ELF-1 (cell line): ENCODE data around the gene FADS3.

Experiments
- DNase-seq: peaks from one replicate; pipeline ENCODE4 v3.0.0-alpha.2; 2016; ENCODE audit warnings: low read depth, low spot score

FADS3 gene

DNA sequence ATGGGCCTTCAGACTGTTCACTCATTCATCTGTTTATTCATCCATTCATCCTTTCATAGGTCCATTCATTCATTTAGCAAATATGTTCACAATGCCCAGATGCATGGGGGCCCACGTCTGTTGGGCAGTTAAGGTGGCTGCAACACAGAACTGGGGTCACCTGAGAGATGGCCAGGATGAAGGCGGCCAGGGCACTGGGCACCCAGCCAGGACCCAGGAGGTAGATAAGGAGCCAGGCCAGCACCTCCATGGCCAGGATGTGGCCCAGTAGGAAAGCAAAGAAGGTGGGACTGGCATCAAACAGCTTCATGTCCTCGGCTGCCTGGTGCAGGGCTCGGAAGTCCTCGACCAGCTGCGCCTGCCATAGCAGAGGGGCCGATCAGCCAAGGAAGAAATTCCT is 12.2 kb downstream of the FADS3 start:
- no peak for DNase-seq

DNA sequence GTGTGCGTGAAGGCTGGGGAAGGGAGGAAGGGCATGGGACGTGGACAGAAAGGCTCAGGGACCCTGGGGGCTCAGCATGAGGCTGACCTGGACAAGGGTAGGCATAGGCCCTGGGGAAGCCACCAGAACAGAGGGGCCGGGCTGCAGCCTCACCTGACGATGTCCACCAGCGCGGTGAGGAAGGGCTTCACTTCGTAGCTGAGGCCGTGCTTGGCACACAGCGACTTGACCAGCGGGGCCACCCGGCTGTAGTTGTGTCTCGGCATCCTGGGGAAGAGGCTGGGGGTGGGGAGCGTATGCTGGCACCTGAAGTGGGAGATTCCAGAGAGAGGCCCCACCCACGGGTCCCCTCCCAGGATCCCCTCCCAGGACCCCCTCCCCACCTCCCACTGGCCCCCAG is 15.6 kb downstream of the FADS3 start:
- DNase-seq = no peak

DNA sequence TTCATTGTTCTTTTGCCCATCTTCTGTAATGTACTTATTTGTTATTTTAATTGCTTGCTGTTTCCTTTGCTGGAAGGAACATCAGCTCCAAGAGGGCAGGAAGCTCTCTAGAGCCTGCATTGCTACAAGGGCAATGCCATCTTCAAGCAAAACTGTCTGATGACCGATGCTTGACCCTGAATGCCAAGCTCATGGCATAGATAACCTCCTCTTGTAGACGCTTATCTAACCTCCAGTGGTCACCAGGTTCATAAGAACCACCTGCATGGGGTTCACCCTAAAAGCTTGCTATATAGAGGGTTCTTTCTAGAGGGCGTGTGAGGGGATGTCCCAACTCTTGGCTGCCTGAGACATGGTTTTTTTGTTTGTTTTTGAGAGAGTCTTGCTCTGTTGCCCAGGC is 16.5 kb downstream of the FADS3 start:
- no peak for DNase-seq

DNA sequence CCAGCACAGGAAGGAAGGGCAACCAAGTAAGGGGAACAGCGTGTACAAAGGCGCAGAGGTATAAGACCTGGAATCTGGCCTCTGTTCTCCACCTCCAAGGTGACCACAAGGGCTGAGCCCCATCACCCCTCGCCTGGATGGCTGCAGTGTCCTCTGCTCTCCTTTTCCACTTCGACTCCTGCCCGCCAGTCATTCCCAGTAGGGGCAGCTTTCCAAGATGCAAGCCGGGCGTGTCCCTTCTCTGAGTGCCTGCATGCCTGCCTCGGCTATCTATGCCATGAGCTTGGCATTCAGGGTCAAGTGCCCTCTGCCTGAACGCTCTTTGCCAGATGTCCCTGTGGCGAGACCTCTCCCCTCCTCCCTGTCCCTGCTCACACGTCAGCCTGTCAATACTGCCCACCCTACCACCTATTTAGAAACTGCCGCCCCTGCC is 17.0 kb downstream of the FADS3 start:
- DNase-seq = no peak

DNA sequence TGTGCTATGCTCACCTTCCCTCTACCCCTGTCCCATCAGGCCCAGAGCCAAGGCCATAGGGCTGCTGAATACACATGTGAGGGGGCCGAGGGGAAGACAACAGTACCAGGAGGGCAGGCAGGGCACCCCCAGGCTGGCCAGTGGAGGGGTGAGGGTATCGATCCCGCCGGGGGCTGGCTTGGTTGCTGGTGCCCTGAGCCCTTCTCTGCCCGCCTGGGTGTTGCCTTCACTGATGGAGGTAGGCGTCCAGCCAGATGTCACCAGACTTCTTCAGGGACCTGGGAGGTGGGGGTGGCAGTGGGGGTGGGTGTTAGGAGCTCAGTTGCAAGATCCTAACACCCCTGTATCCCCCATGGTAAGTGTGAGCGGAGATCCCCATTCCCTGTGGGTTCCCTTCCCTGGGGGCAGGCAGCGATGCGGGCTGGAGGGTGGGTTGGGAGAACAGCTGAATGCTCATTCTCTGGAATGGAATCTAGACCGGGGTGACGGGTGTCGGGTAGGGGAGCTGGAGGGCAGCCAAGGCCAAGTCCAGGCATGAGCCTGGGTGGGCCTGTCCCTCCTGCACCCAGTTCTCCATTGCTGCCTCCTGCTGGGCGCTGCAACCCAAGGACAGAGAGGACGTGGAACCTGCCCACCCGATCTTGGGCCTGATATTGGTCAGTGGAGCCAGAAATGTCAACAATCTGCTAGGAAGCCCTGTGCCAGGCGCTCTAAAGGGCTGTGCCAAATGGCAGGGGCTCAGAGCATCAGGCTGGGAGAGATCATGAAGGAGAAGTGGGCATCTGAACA is 17.6 kb downstream of the FADS3 start:
- no peak for DNase-seq

DNA sequence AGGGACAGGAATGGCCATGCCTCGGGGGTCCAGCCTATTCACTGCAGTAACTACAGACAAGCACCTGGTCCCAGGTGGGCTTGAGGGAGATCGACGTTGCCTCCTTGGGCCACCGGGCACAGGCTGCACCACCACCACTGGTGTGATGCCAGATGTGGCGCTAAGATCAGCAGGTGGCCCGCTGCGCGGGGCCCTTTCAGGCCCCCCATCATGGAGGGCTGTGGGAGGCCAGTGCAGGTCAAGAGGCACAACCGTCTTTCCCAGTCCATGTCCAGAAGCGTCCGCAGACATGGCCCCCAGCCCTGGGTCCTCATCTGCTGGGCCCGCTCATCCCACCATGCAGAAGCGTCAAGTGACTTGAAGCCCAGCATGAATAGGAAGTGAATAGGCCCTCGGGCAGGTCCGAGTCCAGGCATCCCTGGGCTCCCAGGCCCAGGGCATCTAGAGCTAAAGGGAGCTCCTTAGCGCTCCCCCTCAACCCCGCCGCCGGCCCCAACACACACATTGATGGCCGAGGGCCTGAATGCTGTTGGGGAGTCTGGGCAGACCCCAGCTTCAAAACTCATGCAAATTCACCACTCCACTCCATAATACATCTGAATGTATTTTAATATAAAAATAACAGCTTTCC is 18.3 kb downstream of the FADS3 start:
- DNase-seq = no peak

DNA sequence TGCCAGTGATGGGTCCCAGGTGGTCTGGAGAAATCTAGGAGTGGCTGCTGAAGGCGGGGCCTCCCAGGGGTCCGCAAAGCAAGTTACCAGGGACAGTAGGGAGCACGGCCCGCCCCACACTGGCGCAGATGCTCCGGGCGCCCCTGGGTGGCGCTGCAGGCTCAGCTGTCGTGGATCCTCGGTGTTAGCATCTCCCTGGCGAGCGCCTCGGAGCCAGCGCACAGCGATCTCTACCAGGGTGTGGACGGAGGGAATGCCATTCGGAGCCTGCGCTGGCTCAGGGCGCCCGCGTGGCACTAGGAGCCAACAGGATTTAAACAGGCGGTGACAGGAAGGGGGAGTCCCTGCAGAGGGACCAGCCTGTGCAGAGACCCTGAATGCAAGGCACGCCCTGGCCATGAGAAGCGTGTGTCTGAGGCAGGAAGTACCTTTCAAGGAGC is 20.2 kb downstream of the FADS3 start:
- DNase-seq = peak; percentile 95

DNA sequence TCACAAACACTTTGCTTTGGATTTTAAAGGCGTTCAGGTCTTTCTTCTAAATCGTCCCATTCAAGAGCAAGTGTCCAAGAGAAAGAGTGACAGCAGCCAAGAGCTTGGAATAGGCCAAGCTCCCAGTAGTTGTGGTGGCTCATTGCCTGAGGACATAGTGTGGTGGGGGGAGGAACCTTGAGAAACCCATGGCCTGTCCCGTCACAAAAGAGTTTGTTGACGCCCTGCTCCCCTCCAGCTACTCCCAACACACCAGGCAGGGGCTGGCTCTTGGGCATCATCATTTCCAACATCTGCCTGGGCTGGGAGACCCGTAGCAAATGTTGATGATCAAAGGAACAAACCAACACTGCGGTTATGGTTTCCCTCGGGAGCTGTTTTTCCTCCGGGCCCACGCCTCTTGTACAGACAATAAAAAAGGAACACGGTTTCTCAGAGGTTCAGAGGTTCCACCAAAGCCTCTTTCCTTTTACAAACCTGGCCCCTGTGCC is 20.8 kb downstream of the FADS3 start:
- peak; percentile 61 for DNase-seq

DNA sequence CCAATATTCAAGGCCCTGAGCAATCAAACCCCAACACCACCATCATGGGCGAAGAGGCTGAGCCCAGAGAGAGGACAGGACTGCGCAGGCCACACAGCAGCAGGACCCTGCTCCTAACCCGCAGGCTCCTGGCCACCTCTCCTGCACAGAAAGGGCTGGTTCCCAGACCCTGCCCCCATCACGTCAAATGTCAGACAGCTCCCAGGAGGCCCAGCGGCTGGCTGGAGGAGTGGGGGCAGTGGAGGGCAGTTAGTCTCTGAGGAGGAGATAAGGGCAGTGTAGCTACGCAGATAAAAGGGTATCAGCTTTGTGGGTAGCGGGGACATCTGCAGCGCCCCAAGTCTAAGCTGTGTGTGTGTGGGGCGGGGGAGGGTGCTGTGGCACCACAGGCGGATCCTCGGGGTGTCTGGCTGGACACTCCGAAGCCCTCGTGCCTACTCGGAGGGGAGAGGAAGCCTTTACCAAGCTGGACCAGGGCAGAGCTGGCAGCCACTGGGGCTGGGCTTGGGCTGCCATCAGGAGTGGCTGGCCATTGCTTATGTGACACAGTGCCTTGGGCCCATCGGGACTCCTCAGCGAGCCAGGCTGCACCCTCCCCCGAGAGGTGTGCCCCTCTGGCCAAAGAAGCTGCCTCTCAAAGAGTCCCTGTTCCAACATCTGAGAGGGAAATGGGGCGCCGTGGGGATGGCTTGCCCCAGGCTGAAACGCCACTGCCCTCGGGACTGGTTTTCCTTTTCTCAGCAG is 21.5 kb downstream of the FADS3 start:
- peak; percentile 61 for DNase-seq

DNA sequence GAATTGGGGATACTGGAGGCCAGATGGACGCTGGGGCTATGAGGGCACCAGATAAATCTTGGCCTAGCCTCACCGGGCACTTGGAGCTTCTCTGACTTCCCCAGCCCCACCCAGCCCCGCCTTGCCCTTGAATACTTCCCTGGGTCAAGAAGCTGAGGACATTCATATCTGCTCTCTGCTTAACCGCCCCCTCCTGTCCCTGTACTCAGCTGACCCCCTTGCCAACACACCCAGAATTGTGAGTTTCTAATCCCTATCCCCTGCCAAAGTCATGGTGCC is 22.0 kb downstream of the FADS3 start:
- DNase-seq = no peak

DNA sequence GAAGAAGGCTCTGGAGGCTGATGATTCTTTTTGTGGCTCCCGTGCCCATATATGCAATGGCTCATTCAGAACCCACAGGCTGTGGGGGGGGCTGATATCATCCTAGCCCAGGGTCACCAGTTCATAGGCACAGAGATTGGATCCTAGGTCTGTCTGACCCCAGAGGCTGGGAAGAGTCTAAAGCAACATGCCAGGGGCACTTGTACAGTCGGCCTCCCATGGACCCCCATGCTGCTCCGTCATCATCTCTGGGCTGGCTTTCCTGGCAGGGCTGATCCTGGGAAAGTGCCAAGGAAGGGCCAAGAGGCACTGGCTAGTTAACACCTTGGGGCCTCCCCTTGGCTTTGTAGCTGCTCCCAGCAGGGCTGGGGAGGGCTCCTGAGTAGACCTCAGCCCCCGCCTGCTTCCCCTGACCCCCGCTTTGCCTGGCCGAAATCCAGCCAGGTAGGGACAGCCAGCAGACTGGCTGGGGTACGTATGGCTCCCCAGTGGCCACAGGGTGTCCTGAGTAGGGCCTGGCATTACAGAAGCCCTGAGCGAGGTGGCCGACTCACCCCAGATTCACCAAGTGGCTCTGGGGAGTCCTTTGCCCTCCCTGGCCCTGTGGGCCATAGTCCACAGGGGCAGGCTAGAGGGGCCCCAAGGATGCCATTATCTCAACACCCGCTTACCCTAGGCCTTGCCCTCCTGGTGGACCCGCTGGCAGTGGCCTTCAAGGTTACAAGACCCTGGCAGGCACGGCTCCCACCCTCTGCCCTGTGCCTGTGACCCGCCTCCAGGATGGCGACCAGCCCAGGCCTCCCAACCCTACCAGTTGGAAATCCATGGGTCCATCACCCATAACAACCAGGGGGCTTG is 22.5 kb downstream of the FADS3 start:
- no peak for DNase-seq

DNA sequence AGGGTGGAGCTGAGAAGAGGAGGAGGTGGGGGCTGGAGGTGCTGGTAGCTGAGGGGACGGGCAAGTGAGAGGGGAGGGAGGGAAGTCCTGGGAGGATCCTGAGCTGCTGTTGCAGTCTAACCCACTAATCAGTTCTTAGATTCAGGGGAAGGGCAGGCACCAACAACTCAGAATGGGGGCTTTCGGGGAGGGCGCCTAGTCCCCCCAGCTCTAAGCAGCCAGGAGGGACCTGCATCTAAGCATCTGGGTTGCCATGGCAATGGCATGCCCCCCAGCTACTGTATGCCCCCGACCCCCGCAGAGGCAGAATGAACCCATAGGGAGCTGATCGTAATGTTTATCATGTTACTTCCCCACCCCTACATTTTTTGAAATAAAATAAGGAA is 24.4 kb downstream of the FADS3 start:
- DNase-seq = no peak

DNA sequence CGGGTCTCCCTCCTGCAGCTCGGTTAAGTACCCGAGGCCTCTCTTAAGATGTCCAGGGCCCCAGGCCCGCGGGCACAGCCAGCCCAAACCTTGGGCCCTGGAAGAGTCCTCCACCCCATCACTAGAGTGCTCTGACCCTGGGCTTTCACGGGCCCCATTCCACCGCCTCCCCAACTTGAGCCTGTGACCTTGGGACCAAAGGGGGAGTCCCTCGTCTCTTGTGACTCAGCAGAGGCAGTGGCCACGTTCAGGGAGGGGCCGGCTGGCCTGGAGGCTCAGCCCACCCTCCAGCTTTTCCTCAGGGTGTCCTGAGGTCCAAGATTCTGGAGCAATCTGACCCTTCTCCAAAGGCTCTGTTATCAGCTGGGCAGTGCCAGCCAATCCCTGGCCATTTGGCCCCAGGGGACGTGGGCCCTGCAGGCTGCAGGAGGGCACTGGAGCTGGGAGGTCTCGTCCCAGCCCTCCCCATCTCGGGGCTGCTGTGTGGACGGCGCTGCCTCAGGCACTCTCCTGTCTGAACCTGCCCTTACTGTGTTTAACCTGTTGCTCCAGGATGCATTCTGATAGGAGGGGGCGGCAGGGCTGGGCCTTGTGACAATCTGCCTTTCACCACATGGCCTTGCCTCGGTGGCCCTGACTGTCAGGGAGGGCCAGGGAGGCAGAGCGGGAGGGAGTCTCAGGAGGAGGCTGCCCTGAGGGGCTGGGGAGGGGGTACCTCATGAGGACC is 25.0 kb downstream of the FADS3 start:
- DNase-seq = peak; percentile 54

DNA sequence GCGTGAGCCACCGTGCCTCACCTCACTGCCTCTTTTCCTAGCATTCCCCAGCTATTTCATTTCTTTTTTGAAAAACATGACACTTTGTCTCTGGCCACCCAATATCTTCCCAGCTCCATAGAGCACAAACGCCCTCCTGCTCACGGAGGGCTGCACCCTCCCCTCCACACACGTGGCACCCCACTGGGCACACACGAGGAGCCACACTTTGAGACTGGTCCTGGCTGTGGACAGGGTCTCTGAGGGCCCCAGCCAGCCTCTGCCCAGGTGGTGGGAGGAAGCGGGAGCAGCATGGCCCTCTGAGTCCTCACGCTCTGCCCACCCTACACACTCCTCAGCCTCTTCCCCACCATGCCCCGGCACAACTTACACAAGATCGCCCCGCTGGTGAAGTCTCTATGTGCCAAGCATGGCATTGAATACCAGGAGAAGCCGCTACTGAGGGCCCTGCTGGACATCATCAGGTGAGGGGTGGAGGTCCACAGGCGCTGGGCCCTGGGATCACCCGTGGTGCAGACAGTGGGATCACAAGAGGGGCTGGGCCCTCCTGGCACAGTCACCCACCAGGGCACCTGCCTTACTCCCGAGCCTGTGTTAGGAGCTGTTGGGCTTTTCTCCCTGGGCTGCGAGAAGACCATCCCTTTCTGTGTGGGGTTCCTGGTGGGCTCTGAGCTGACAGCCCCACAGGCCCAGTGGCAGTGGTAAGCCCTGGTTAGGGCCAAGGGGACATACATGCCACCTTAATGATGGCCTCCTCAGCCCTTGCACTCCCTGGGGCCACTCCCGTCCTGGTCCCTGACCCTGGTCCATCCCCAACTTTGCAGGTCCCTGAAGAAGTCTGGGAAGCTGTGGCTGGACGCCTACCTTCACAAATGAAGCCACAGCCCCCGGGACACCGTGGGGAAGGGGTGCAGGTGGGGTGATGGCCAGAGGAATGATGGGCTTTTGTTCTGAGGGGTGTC is 26.2 kb downstream of the FADS3 start:
- no peak for DNase-seq

DNA sequence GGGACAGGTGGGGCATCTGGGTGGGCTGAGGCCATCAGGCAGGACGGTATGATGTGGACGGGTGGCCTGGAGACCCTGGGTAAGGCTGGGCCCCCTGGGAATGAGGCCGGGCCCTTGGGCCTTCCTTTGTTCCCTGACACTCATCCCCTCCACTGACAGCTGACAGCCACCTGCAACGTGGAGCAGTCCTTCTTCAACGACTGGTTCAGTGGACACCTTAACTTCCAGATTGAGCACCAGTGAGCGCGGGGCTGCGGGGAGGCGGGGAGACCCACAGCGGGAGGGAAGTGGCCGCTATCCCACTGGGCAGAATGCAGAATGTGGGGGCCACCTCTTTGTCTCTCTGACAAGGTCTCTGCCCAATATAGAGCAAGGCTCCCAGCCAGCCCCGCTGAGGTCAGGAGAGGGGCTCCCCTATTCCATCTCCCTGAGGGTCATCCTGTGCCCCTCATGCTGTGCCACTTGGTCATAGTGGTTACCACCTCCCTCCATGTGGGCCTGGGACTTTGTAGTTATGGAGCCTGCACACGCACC is 27.7 kb downstream of the FADS3 start:
- DNase-seq = no peak

DNA sequence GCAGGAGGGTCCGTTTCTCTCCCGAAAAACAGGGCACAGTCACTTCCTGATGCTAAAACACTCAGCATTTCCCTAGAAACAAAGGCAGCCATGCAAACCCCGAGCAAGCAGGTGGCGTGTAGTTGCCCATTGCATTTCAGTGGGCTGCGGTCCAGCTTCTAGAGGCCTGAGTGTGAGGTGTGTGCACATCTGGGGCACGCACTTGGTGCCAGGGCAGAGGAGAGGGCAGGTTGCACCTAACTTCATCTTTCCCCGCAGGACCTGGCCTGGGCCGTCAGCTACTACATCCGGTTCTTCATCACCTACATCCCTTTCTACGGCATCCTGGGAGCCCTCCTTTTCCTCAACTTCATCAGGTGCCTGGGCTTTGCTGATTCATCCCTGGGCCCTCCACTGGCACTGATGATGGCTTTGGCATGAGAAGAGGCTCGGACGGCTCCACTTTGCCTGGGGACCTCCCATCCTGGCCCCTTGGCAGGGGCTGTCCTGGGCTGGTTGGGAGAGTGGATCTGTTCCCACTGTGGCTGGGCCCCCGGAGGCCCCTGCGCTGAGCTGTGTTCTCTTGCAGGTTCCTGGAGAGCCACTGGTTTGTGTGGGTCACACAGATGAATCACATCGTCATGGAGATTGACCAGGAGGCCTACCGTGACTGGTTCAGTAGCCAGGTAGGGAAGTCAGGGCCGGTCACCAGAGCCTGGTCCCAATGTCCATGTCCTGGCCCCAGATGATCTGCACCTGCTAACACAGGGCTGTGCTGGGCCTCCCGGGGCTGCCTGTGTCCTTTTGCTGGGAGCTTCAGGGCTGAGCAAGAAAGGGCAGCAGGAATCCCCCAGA is 28.4 kb downstream of the FADS3 start:
- no peak for DNase-seq

DNA sequence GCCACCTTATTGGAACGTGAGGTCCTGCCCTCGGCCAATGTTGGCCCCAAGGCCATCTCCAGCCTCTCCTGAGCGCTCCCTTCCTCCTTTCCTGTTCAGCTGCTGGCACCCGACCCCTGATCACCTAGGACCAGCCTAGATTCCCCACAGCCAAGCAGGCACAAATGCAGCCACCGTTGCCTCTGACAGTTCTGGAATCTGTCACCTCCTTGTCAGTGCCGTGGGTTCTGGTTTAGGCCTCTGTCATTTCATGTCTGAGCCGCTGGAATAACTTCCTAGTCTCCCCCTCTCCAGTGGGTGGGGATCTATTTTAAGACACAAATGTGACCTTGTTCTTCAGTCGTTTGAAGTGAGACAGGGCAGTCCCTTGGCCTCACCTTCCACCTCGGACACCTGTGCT is 29.7 kb downstream of the FADS3 start:
- no peak for DNase-seq

DNA sequence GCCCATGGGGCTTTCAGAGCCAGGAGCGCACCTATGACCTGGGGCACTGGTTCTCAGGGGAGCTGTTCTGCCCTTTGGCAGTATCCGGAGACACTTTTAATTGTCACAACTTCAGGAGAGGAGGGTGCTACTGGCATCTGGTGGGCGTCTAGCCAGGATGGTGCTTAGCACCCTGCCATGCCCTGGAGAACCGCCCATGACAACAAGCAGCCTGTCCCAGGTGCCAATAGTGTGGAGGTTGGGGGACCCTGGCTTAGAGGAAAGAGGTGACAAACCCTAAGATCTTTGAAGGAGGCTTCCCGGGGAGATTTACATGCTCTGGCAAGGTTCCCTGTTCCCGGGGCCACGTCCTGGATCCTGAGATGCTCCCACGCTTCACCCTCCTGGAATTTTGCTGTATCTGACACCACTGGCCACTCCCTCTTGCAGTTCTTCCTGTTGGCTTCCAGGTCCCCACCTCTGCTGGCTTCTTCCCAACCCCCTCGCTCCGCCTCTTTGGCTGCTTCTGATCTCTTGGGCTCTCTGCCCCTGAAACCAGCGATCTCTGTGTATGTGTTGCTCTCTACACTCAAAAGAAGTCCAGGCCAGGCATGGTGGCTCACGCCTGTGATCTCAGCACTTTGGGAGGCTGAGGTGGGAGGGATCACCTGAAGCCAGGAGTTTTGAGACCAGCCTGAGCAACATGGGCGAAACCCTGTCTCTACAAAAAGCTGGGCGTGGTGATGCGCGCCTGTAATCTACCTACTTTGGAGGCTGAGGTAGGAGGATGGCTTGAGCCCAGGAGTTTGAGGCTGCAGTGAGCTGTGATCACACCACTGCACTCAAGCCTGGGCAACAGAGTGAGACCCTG is 31.1 kb downstream of the FADS3 start:
- no peak for DNase-seq
